WTC11 (cell line): ENCODE results near the gene NPFFR1.

Source experiments
- ATF1 ChIP-seq: sonication (generic); formaldehyde crosslinking; IDR thresholded peaks from 2 replicates; pipeline ENCODE4 v1.8.1; 2023; ENCODE audit warnings: mild to moderate bottlenecking, moderate library complexity, missing genetic modification reagents
- CTCF ChIP-seq: fragments of 200-600 bp; IDR thresholded peaks from 2 replicates; pipeline ENCODE4 v1.8.0; 2022; ENCODE audit warnings: antibody characterized with exemption
- FOXP4 ChIP-seq: sonication (generic); formaldehyde crosslinking; IDR thresholded peaks from 2 replicates; pipeline ENCODE4 v1.8.0; 2022; ENCODE audit warnings: mild to moderate bottlenecking, missing genetic modification reagents
- JUN ChIP-seq: sonication (generic); formaldehyde crosslinking; IDR thresholded peaks from 2 replicates; pipeline ENCODE4 v1.8.0; 2023; ENCODE audit warnings: mild to moderate bottlenecking, missing genetic modification reagents
- MAX ChIP-seq: sonication (generic); formaldehyde crosslinking; IDR thresholded peaks from 2 replicates; pipeline ENCODE4 v1.8.0; 2022; ENCODE audit warnings: mild to moderate bottlenecking, missing genetic modification reagents
- NFE2L1 ChIP-seq: sonication (generic); formaldehyde crosslinking; IDR thresholded peaks from 2 replicates; pipeline ENCODE4 v1.8.1; 2023; ENCODE audit warnings: missing genetic modification reagents
- SMAD3 ChIP-seq: sonication (generic); formaldehyde crosslinking; IDR thresholded peaks from 2 replicates; pipeline ENCODE4 v1.8.0; 2022; ENCODE audit warnings: missing genetic modification reagents, mild to moderate bottlenecking, borderline replicate concordance
- SMAD4 ChIP-seq: sonication (generic); formaldehyde crosslinking; IDR thresholded peaks from 2 replicates; pipeline ENCODE4 v1.8.0; 2022; ENCODE audit warnings: mild to moderate bottlenecking, missing genetic modification reagents

DNA sequence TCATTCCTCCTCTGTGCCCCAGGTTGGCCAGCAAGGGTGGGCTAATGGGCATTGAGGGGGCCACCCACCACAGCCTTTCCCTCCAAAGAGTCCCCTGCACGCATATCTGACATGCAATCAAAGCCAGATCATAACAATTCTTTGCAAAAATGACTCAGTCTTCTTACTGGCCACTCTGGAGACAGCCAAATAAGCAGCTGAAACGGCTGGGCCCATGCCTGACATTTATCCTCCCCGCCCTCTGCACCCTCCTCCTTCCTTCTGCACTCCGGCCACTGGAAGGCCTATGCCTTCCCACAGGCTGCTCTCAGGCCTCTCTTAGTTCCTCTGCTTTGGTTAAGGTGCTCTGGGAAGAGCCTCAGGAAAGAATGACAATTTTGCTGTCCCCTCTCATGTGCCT is 29.2 kb upstream of the NPFFR1 start:
- TF ChIP-seq MAX (CRISPR knock-in tag) = no peak
- TF ChIP-seq SMAD4 (CRISPR knock-in tag) = no peak
- TF ChIP-seq CTCF = no peak
- TF ChIP-seq NFE2L1 (CRISPR knock-in tag) = no peak
- TF ChIP-seq JUN (CRISPR knock-in tag) = no peak
- no peak for TF ChIP-seq ATF1 (CRISPR knock-in tag)
- no peak for TF ChIP-seq FOXP4 (CRISPR knock-in tag)
- no peak for TF ChIP-seq SMAD3
